ENCODE results near the gene ANHX.

- TF ChIP-seq CTCF (IDR thresholded peaks at IDR 0.05; ENCODE audit: insufficient read depth, low read depth, low read length) (no peak), EZH2 (IDR thresholded peaks at IDR 0.05; ENCODE audit: insufficient read depth, low read length) (no peak)
Observed at GRCh38 chr12:133236556-133236955, 879 bp upstream of the ANHX start.
